Keratinocyte (primary cell): ENCODE results near the gene AFF2.

ENCODE experiments used
- CTCF ChIP-seq, 3 experiments: IDR thresholded peaks in 1 of 3; conservative IDR thresholded peaks in 1 of 3; optimal IDR thresholded peaks in 1 of 3; 2 replicates in 2 of 3; 3 replicates in 1 of 3; pipeline versions ENCODE3 to v1.5.1; 2011; ENCODE audit warnings: low read length in 3 of 3, mild to moderate bottlenecking in 3 of 3, moderate library complexity in 2 of 3, control low read depth in 1 of 3, inconsistent platforms in 1 of 3; ENCODE audit not compliant: insufficient read depth in 2 of 3; ENCODE audit errors: extremely low read depth in 1 of 3
- EZH2 ChIP-seq: IDR thresholded peaks from one replicate; pipeline ENCODE4 v1.6.1; 2012; ENCODE audit warnings: inconsistent platforms, mild to moderate bottlenecking, low read length, moderate library complexity

GRCh38 chrX:148728901-148729300, 228.5 kb downstream of the AFF2 start:
- TF ChIP-seq CTCF (optimal IDR thresholded peaks at IDR 0.05 in 1 of 3, IDR thresholded peaks at IDR 0.05 in 1 of 3, conservative IDR thresholded peaks at IDR 0.05 in 1 of 3; ENCODE audit: extremely low read depth in 1 of 3, insufficient read depth in 2 of 3, low read length in 3 of 3) (no peak), EZH2 (no peak)
